Naive B cell (primary cell): ENCODE measurements around the gene GNAI1. TPM values are rescaled to one million over a fixed set of nuclear protein-coding genes. Genes with fewer than 3 reads are reported as not detected.

Experiments used
- ATAC-seq, 2 donors: fragments of 150-1000 bp; cut with Tn5 transposase; 2 replicates each; pipeline ENCODE4 v1.10.0; 2021; ENCODE audit warnings: low read depth in 2 of 2, mild to moderate bottlenecking in 2 of 2, moderate library complexity in 2 of 2
- DNase-seq: peaks from one replicate; pipeline ENCODE4 v3.0.0; 2022
- H3K27ac Mint-ChIP-seq, 6 donors: one replicate each; pipeline ENCODE4 v1.8.0; 2020 to 2022; ENCODE audit warnings: mild to moderate bottlenecking in 6 of 6, mixed read lengths in 6 of 6, moderate library complexity in 5 of 6, inconsistent platforms in 2 of 6
- H3K27me3 Mint-ChIP-seq, 3 donors: one replicate each; pipeline ENCODE4 v1.8.0; 2021 to 2022; ENCODE audit warnings: mixed read lengths in 3 of 3, mild to moderate bottlenecking in 1 of 3
- H3K36me3 Mint-ChIP-seq, 2 donors: one replicate each; pipeline ENCODE4 v1.8.0; 2020 to 2022; ENCODE audit warnings: mixed read lengths in 2 of 2, inconsistent platforms in 1 of 2, mild to moderate bottlenecking in 1 of 2
- H3K4me1 Mint-ChIP-seq, 3 donors: one replicate each; pipeline ENCODE4 v1.8.0; 2020 to 2022; ENCODE audit warnings: mixed read lengths in 3 of 3, inconsistent platforms in 1 of 3, mild to moderate bottlenecking in 1 of 3, moderate library complexity in 1 of 3
- H3K4me3 Mint-ChIP-seq, 8 donors: one replicate each; pipeline ENCODE4 v1.8.0; 2020 to 2022; ENCODE audit warnings: mild to moderate bottlenecking in 8 of 8, mixed read lengths in 8 of 8, moderate library complexity in 8 of 8, inconsistent platforms in 2 of 8
- H3K9me3 Mint-ChIP-seq, 7 donors: one replicate each; pipeline ENCODE4 v1.8.0; 2020 to 2022; ENCODE audit warnings: mixed read lengths in 7 of 7, mild to moderate bottlenecking in 5 of 7, inconsistent platforms in 2 of 7, moderate library complexity in 1 of 7
- polyA plus RNA-seq, 6 donors: library from polyadenylated mRNA; unstranded; fragments of 300-500 nt; fragmentation: Illumina TruSeq; gene quantifications; one replicate each; pipeline ENCODE4 v1.2.3, GENCODE V29; 2021; ENCODE audit warnings: low read depth in 6 of 6

The GNAI1 gene
- polyA plus RNA-seq, 6 donors from 2014 or later = 0.44 to 1.1 (median 0.93) TPM; not detected in 2

DNA sequence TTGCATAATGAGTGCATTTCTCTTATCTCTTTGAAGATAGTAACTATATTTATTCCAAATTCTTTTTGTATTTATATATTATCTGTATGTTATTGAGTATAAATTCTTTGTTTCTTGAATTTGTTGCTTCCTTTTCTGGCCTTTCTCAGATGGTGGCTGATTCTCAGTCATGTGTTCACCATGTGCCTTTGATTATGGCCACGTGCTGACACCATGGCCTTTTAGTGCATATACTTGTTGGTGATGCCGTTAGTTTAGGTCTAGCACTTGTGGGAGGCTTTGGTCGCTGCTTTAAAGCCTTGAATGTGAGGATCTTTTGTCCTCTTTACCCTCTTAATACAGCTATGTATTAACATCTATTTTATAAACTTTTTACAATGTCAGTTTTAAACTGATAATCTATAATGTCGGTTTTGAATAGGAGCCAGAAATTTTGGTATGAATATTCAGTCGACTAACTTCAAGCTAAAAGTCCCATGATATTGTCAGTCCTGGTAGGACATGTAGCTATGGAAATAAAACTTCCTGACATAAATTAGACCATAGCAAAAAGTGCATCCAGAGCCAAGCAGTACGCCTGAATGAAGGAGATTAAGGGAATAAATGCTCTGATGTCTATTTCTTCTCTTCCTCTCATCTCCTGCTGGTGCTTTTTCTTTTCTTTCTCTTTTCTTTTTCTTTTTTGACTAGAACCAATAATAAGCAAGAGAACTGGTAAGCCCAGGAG, 130.3 kb downstream of the GNAI1 start:
- Mint-ChIP-seq H3K36me3 (no peaks in the 10 kb centered on the region), H3K27ac (no peak overlapping the region), H3K9me3 (no peaks in the 10 kb centered on the region), H3K27me3 (no peaks in the 10 kb centered on the region), H3K4me3 (no peak overlapping the region), H3K4me1 (no peaks in the 10 kb centered on the region)
- ATAC-seq = no peak
- no peak for DNase-seq

- Mint-ChIP-seq H3K4me1 (no peaks in the 10 kb centered on the region), H3K9me3 (no peaks in the 10 kb centered on the region), H3K4me3 (no peak overlapping the region), H3K27ac (no peak overlapping the region), H3K27me3 (no peaks in the 10 kb centered on the region), H3K36me3 (no peaks in the 10 kb centered on the region)
- ATAC-seq (no peak), DNase-seq (no peak)
Observed at GRCh38 chr7:80272560-80273239, 138.1 kb downstream of the GNAI1 start.

DNA sequence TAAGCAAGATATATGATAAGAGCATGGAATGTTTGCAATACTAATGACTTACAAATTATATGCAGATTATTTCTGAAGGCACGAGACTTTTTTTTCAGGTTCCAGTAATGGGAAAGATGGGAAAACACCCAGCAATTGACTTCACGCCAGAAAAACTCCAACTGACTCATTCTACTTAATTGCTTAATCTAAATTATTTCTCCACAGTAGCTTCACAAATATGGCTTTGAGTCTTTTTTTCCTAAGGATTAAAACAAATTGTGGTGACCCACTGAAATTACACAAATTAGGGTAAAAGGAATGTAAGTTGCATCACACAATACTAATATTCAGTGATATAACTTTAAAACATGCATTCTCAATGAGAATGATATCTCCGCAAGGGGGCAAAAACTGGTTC, 138.7 kb downstream of the GNAI1 start:
- Mint-ChIP-seq H3K27me3 (no peaks in the 10 kb centered on the region), H3K27ac (no peak overlapping the region), H3K9me3 (no peaks in the 10 kb centered on the region), H3K4me1 (no peaks in the 10 kb centered on the region), H3K4me3 (no peak overlapping the region), H3K36me3 (no peaks in the 10 kb centered on the region)
- DNase-seq (no peak), ATAC-seq (no peak)

- Mint-ChIP-seq H3K27me3 (no peaks in the 10 kb centered on the region), H3K4me1 (no peaks in the 10 kb centered on the region), H3K27ac (no peak overlapping the region), H3K9me3 (no peaks in the 10 kb centered on the region), H3K36me3 (no peaks in the 10 kb centered on the region), H3K4me3 (no peak overlapping the region)
- no peak for DNase-seq
- ATAC-seq = no peak
Observed at GRCh38 chr7:80275192-80275605, 140.6 kb downstream of the GNAI1 start.
